GM19452 (cell line): Measurements from ENCODE around the gene NUP160.
A peak's percentile ranks its signal among the peaks of the same experiment; 100 is the strongest.
"Not testable (repeated sequence)": the region's sequence is repeated elsewhere in the genome, so short reads cannot be mapped to it uniquely, and the experiment has no call there.

ENCODE experiments used
- ATAC-seq: cut with Tn5 transposase; IDR thresholded peaks from one replicate; pipeline ENCODE4 v1.9.1; 2021; ENCODE audit not compliant: unreplicated experiment

NUP160 gene, protein sequence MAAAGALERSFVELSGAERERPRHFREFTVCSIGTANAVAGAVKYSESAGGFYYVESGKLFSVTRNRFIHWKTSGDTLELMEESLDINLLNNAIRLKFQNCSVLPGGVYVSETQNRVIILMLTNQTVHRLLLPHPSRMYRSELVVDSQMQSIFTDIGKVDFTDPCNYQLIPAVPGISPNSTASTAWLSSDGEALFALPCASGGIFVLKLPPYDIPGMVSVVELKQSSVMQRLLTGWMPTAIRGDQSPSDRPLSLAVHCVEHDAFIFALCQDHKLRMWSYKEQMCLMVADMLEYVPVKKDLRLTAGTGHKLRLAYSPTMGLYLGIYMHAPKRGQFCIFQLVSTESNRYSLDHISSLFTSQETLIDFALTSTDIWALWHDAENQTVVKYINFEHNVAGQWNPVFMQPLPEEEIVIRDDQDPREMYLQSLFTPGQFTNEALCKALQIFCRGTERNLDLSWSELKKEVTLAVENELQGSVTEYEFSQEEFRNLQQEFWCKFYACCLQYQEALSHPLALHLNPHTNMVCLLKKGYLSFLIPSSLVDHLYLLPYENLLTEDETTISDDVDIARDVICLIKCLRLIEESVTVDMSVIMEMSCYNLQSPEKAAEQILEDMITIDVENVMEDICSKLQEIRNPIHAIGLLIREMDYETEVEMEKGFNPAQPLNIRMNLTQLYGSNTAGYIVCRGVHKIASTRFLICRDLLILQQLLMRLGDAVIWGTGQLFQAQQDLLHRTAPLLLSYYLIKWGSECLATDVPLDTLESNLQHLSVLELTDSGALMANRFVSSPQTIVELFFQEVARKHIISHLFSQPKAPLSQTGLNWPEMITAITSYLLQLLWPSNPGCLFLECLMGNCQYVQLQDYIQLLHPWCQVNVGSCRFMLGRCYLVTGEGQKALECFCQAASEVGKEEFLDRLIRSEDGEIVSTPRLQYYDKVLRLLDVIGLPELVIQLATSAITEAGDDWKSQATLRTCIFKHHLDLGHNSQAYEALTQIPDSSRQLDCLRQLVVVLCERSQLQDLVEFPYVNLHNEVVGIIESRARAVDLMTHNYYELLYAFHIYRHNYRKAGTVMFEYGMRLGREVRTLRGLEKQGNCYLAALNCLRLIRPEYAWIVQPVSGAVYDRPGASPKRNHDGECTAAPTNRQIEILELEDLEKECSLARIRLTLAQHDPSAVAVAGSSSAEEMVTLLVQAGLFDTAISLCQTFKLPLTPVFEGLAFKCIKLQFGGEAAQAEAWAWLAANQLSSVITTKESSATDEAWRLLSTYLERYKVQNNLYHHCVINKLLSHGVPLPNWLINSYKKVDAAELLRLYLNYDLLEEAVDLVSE (N-terminal part only)

DNA sequence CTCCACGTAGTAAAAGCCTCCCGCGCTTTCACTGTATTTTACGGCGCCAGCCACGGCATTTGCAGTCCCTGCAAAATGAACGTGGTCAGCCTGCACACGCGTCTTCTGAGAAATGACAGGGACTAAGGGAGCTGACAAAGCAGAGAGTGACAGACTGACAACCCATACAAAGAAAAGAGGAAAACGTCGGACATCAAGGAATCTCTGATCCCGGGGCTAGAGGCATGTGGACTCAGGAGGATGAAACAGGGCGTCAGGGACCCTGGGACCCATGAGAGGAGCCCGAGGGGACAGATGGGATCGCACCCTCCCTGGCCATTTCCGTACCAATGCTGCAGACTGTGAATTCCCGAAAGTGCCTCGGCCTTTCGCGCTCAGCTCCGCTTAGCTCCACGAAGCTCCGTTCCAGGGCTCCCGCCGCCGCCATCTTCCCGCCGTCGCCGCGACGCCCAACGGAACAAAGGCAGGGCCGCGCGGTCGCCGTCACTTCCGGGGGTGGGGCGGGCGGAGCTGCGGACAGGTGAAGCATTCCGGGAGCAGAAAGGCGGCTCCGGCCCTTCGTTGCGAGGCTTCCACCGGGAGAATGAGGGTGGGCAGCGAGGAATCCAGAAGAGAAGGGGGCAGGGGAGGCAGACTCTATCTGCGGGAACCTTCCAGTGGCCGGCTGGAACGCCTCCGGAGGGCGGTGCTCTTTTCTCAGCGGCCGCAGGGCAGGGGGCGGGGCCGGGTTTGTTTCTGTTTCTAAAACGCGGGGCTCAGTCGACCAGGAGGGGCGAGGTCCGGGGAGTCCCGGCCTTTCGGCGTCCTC, at the start of gene NUP160:
Gene NUP160 (minus strand): TSS at position 459 of the 808 bp plus-strand sequence. CDS start 32 bp downstream, at position 427.
- ATAC-seq = peak; percentile 78

DNA sequence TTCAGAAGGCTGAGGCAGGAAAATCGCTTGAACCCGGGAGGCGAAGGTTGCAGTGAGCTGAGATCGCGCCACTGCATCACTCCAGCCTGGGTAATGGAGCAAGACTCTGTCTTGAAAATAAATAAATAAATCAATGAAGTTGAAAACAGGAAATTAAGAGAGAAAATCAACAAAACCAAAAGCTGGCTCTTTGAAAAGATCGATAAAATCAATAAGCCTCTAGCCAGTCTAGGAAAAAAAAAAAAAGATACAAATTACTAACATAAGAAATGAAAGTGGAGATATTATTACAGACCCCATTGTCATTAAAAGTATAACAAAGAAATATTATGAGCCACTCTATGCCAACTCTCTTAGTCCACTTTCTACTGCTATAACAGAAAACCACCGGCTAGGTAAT, 48.0 kb upstream of the NUP160 start:
- ATAC-seq = no peak

GRCh38 chr11:47895035-47895434, 46.9 kb upstream of the NUP160 start:
- ATAC-seq = no peak

DNA sequence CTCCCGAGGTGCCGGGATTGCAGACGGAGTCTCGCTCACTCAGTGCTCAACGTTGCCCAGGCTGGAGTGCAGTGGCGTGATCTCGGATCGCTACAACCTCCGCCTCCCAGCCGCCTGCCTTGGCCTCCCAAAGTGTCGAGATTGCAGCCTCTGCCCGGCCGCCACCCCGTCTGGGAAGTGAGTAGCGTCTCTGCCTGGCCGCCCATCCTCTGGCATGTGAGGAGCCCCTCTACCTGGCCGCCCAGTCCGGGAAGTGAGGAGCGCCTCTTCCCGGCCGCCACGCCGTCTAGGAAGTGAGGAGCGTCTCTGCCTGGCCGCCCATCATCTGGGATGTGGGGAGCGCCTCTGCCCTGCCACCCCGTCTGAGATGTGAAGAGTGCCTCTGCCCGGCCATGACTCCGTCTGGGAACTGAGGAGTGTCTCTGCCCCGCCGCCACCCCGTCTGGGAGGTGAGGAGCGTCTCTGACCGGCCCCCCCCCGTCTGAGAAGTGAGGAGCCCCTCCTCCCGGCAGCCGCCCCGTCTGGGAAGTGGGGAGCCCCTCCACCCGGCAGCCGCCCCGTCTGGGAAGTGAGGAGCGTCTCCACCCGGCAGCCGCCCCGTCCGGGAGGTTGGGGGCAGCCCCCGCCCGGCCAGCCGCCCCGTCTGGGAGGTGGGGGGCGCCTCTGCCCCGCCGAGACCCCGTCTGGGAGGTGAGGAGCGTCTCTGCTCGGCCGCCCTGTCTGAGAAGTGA, 44.6 kb upstream of the NUP160 start:
- not testable (repeated sequence) for ATAC-seq

- ATAC-seq = no peak
Observed at GRCh38 chr11:47891886-47892285, 43.7 kb upstream of the NUP160 start.

GRCh38 chr11:47889714-47890441, 41.7 kb upstream of the NUP160 start:
- ATAC-seq = no peak

- ATAC-seq = no peak
Observed at GRCh38 chr11:47887910-47888569, 39.9 kb upstream of the NUP160 start.

DNA sequence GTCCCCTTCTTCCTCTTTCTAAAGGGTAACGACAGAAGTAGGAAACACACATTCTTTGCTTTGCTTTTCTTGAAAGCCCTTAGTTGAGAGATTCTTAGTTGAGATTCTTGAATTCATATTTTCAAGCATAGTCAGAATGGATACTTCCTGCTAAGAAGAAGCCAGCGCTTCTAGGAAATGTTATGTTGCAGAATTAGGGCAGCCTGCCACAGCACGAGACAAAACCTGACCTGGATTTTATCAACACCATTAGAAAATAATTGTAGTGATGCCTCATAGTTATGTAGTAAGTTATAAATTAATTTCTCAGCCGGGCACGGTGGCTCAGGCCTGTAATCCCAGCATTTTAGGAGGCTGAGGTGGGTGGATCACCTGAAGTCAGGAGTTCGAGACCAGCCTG, 37.9 kb upstream of the NUP160 start:
- no peak for ATAC-seq

DNA sequence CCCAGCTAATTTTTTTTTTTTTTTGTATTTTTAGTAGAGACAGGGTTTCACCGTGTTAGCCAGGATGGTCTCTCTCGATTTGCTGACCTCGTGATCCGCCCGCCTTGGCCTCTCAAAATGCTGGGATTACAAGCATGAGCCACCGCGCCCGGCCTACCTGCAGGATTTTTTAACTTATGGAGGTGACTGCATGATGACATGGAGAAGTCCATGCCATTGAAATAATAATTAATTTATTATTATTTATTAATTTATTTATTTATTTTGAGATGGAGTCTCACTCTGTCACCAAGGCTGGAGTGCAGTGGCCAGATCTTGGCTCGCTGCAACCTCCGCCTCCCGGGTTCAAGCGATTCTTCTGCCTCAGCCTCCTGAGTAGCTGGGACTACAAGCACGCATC, 34.3 kb upstream of the NUP160 start:
- not testable (repeated sequence) for ATAC-seq

DNA sequence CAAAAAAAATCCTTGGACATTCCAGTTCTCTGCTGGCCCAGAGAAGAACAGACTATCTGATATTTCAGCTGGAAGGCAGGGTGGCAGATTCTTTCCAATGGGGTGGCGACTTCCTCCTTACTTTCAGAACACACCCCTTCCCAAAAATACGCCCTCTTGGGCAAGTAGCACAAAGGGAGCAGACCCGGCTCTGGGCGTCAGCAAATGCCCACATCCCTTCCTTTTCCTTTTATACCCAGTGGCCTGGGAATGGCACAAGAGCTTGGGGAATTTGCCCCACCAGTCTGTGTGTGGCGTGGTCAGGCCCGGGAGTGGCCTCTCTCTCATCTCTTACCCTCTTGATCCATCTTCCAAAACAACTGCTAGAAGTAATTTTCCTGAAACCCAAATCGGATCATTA, 33.0 kb upstream of the NUP160 start:
- no peak for ATAC-seq

DNA sequence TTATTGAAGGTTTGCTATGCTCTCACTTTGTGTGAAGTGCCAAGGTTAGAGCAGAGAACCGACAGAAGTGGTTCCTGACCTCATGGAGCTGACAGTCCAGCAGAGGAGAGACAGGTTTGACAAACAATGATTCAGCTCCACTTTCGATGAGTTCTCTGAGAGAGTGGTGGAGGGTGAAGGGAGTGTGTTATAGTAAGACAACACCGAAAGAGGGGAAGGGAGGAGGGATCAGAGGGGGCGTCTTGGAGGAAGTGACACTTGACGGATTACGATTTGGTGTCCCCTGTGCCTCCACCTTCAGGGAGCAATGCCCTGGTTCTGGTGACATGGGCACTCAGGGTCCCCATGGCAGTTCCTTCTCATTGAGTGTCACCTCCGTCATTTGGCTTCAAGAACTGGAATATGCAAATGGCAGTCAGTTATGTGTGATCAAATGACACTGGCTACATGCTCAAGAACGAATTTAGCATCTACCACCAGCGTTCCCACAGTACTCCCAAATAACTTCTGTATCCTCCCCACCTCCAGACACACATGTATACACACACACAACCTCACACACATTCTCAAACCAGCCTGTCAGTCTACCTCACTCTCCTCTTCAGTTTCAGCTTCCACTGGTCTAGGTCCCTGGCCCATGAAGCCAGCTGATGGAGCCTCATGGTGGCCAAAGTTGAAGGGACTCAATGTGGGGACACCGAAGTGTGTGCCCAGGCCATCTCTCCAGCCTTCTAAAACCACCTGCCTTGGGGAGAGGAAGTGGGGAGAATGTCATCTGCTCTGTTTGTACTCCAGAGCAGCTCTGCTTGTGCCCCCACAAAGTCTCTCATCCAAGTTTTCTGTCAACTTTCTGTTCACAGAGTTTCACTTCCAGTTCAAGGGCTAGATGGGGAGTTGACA, 31.4 kb upstream of the NUP160 start:
- ATAC-seq = no peak

DNA sequence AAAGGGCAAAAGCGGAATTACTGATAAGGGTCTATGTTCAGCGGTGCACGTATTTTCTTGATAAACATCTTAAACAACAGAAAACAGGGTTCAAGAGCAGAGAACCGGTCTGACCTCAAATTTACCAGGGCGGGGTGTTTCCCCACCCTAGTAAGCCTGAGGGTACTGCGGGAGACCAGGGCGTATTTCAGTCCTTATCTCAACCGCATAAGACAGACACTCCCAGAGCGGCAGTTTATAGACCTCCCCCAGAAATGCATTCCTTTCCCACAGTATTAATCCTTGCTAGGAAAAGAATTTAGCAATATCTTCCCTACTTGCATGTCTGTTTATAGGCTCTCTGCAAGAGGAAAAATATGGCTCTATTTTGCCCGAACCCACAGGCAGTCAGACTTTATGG, 27.7 kb upstream of the NUP160 start:
- ATAC-seq = not testable (repeated sequence)

DNA sequence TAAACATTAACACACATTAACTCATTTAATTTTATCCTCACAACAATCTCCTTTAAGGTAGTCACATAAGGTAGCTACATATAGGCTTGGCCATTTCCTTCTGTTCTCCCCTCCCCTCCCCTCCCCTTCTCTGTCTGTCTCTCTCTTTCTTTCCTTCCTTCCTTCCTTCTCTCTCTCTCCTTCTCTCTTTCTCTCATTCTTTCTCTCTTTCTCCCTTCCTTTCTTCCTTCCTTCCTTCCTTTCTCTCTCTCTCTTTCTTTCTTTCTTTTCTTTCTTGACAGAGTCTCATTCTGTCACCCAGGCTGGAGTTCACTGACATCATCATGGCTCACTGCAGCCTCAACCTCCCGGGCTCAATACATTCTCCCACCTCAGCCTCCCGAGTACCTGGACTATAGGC, 22.3 kb upstream of the NUP160 start:
- ATAC-seq = no peak

DNA sequence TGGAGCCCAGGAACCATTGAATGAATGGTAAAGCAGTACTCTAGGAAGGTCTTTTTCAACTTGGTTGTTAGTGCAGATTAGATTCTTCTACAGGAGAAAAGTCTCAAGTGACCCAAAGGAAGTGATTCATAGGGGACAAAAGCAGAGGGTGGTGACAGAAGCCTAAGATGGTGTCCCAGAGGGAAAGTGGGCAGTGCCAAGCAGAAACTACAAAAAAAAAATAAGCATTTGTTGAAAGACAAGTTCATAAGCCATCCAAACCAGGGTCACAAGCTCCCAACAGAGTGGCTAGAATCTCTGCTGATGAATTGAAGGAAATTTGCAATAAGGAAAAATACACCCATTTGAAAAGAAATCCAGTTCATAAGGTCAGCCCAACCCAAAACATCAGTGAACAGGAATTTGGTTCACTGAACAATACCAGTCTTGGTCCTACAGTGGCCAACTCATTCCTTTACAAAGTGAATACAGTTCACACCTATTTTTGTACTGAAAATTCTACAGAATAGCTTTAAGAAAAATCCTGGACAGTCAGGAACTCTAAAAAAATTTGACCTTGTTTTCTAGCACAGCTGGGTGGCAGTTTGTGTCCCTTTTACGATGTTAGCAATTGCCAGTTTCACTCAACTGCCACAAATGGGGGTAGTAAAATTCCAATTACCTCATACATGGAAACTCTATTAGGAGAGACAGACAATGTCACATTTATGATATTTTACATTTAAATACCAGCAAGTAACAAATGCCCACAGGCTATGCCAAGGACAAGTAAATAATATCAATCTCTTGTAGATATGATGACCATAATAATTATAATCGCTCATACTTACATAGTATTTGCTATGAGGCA, 21.6 kb upstream of the NUP160 start:
- no peak for ATAC-seq

DNA sequence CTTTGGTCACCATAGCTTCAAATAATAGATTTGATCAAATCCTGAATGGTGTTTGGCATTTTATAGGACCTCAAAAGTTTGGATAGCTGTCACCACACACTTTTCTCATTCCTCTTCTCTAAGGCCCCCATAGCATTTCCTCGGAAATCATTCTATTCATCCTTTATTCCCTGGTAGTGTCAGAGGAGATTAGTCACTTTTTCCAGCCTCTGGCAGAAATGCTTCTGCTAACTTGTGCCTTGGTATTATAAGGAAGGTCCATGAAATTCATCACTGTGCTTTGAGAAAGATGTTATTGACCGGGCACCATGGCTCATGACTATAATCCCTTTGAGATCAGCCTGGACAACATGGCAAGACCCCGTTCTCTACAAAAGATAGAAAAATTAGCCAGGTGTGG, 19.7 kb upstream of the NUP160 start:
- ATAC-seq = no peak

DNA sequence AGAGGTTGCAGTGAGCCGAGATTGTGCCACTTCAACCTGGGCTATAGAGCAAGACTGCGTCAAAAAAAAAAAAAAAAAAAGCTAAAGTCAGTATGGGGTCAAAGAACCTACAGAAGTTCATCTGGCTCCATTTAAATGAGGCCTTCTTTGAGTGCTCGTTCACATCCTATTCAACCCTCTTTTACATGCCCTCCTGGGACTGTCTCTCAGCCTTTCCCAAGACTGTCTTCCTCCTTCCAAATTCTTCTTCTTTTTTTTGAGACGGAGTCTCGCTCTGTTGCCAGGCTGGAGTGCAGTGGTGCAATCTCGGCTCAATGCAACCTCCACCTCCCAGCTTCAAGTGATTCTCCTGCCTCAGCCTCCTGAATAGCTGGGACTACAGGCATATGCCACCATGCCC, 18.7 kb upstream of the NUP160 start:
- not testable (repeated sequence) for ATAC-seq
